PC-9 (cell line): ENCODE data around the gene PAGE4. TPM values are rescaled to one million over a fixed set of nuclear protein-coding genes. Genes with fewer than 3 reads are reported as not detected.

Experiments
- BruUV-seq: library from RNA; stranded (reverse); fragments of 400-500 nt; replicated peaks from 2 replicates; lab custom pipeline; 2021; lab: Mats Ljungman, UMichigan
- CTCF ChIA-PET: fragments of 300-600 bp; sonication (Branson Sonifier 250); formaldehyde crosslinking; loops from one replicate; lab custom pipeline; 2022; ENCODE audit warnings: antibody characterized with exemption; lab: Charles Lee
- POLR2A ChIA-PET: fragments of 300-600 bp; sonication (Branson Sonifier 250); formaldehyde crosslinking; loops from one replicate; lab custom pipeline; 2022; ENCODE audit warnings: antibody characterized with exemption; ENCODE audit not compliant: unreplicated experiment; lab: Charles Lee
- DNase-seq, 2 experiments: peaks; one replicate each; pipeline versions ENCODE4 v3.0.0 to v3.0.0-alpha.2; 2015 to 2022; ENCODE audit warnings: mixed read lengths in 1 of 2
- H2AFZ ChIP-seq: fragments of 200-600 bp; sonication (generic); 2 replicates; pipeline ENCODE4 v1.8.1; 2017; ENCODE audit warnings: antibody characterized with exemption
- H3F3A ChIP-seq: fragments of 200-600 bp; sonication (generic); 2 replicates; pipeline ENCODE4 v1.8.1; 2017; ENCODE audit warnings: antibody characterized with exemption, mild to moderate bottlenecking, low read depth; ENCODE audit not compliant: insufficient read depth
- H3K27ac ChIP-seq: fragments of 200-600 bp; sonication (generic); 2 replicates; pipeline ENCODE4 v1.6.1; 2016; ENCODE audit warnings: mixed run types
- H3K27me3 ChIP-seq: fragments of 200-600 bp; sonication (generic); 2 replicates; pipeline ENCODE4 v1.6.1; 2016; ENCODE audit warnings: low read depth, mixed run types; ENCODE audit not compliant: insufficient read depth
- H3K36me3 ChIP-seq: fragments of 200-600 bp; sonication (generic); 2 replicates; pipeline ENCODE4 v1.6.1; 2016; ENCODE audit warnings: low read depth, mixed run types
- H3K4me1 ChIP-seq: fragments of 200-600 bp; sonication (generic); replicated peaks from 2 replicates; pipeline ENCODE4 v1.6.1; 2016; ENCODE audit warnings: mixed run types; ENCODE audit not compliant: insufficient read depth
- H3K4me2 ChIP-seq: fragments of 200-600 bp; sonication (generic); 2 replicates; pipeline ENCODE4 v1.6.1; 2017; ENCODE audit warnings: mixed run types
- H3K4me3 ChIP-seq: fragments of 200-600 bp; sonication (generic); 2 replicates; pipeline ENCODE4 v1.6.1; 2016; ENCODE audit warnings: mixed run types
- H3K79me2 ChIP-seq: fragments of 200-600 bp; sonication (generic); 2 replicates; pipeline ENCODE4 v1.6.1; 2017; ENCODE audit warnings: low read depth, mixed run types
- H3K9me2 ChIP-seq: fragments of 200-600 bp; sonication (generic); 2 replicates; pipeline ENCODE4 v1.8.1; 2017; ENCODE audit warnings: mild to moderate bottlenecking; ENCODE audit not compliant: insufficient read depth
- H3K9me3 ChIP-seq: fragments of 200-600 bp; sonication (generic); 2 replicates; pipeline ENCODE4 v1.8.1; 2016; ENCODE audit warnings: low read depth; ENCODE audit not compliant: insufficient read depth
- H4K20me1 ChIP-seq: fragments of 200-600 bp; sonication (generic); 2 replicates; pipeline ENCODE4 v1.8.1; 2017; ENCODE audit not compliant: insufficient read depth
- EZH2 ChIP-seq: fragments of 200-600 bp; sonication (generic); IDR thresholded peaks from 2 replicates; pipeline ENCODE4 v1.8.0; 2017; ENCODE audit warnings: antibody characterized with exemption, low read depth
- intact Hi-C: fragments of 100-400 bp; cut with micrococcal nuclease; formaldehyde crosslinking; loops from one replicate; pipeline ENCODE4 v1.10.0; 2022; ENCODE audit not compliant: unreplicated experiment
- total RNA-seq: library from RNA; stranded (reverse); gene quantifications from 2 replicates; pipeline ENCODE4 v1.2.3, GENCODE V29; 2021
- TF ChIP-seq, protein P1 (sequence below): fragments of 200-600 bp; sonication (generic); conservative IDR thresholded peaks from 2 replicates; pipeline ENCODE4 v1.6.1; 2017; ENCODE audit warnings: mixed run types, antibody characterized with exemption, mild to moderate bottlenecking, moderate library complexity

PAGE4 gene
- total RNA-seq, 1 experiment from 2014 or later: not detected

DNA sequence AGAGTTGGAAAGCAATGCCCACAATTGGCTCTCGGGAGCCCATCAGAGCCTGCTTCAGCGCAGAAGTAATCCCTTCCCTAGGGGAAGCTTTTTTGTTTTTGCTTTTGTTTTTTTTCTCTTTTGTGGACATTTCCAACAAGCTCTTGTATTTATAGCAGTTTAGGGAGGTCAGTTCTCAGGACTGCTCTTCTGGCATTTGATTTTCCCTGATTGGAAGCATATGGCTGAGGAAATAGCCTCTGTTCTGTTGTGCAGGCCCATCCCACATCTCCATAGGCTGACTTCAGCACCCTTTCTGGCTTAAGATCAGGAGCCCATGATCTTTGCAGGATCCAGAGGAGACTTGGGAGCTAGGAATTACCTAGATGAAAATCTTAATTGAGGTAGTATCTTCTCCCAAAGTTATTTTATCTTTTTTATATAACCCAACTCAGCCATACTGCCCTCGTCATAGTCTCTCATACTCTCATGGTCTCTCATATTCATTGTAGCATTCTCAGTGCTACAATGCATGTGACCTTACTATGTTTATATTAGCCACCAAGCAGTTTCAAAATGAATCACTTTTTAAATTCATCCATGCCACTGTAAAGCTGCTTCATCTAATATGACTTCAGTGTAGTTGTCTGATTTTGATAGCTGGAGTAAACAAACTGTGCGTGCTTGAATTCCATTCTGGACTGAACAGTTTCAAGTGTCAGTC lies 16.7 kb downstream of the PAGE4 start:
- intact Hi-C loops: no loop called here
- POLR2A ChIA-PET: no interaction called here

DNA sequence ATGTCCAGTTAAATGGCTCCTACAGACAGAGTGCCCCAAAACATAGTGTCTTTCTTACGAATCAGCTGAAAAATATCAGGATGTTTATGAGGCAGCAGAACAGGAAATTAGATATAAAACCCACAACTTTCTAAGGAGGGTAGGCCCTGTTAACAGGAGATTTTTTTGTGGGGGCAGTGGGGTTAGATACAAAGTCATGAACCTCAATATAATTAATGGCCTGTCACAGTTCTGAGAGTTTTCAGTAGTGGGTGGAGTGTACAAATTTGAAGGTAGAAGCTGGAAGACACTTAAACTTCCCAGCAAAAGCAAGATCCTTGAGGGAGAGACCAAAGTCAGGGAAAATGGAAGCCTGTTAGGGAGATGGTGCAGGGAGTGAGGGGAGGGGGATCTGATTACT lies 17.4 kb downstream of the PAGE4 start:
- no peak for DNase-seq
- no peak overlapping the region for H3K4me3 ChIP-seq
- no TSS peak for BruUV-seq
- no peaks in the 10 kb centered on the region for H3K27me3 ChIP-seq
- H2AFZ ChIP-seq: no peak overlapping the region
- no peaks in the 10 kb centered on the region for H3F3A ChIP-seq
- ChIA-PET POLR2A (no interaction called here), CTCF (no interaction called here)
- H3K79me2 ChIP-seq: no peaks in the 10 kb centered on the region
- H3K4me2 ChIP-seq: no peak overlapping the region
- no peaks in the 10 kb centered on the region for H3K9me3 ChIP-seq
- no peaks in the 10 kb centered on the region for H3K4me1 ChIP-seq
- H4K20me1 ChIP-seq: no peaks in the 10 kb centered on the region
- H3K27ac ChIP-seq: no peak overlapping the region
- intact Hi-C loops: no loop called here
- no peaks in the 10 kb centered on the region for H3K36me3 ChIP-seq
- H3K9me2 ChIP-seq: no peaks in the 10 kb centered on the region
- no peak for TF ChIP-seq EZH2
- TF ChIP-seq, protein P1, sequence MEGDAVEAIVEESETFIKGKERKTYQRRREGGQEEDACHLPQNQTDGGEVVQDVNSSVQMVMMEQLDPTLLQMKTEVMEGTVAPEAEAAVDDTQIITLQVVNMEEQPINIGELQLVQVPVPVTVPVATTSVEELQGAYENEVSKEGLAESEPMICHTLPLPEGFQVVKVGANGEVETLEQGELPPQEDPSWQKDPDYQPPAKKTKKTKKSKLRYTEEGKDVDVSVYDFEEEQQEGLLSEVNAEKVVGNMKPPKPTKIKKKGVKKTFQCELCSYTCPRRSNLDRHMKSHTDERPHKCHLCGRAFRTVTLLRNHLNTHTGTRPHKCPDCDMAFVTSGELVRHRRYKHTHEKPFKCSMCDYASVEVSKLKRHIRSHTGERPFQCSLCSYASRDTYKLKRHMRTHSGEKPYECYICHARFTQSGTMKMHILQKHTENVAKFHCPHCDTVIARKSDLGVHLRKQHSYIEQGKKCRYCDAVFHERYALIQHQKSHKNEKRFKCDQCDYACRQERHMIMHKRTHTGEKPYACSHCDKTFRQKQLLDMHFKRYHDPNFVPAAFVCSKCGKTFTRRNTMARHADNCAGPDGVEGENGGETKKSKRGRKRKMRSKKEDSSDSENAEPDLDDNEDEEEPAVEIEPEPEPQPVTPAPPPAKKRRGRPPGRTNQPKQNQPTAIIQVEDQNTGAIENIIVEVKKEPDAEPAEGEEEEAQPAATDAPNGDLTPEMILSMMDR: no peak

More for the DNA sequence above, 16.7 kb downstream of the PAGE4 start:
- H3K9me2 ChIP-seq: no peaks in the 10 kb centered on the region
- CTCF ChIA-PET: no interaction called here
- TF ChIP-seq, protein P1: no peak
- no peak for TF ChIP-seq EZH2
- DNase-seq: no peak
- no peaks in the 10 kb centered on the region for H3K36me3 ChIP-seq
- BruUV-seq: no TSS peak
- H3K27me3 ChIP-seq: no peaks in the 10 kb centered on the region
- no peaks in the 10 kb centered on the region for H3F3A ChIP-seq
- H2AFZ ChIP-seq: no peak overlapping the region
- no peak overlapping the region for H3K4me2 ChIP-seq
- H3K79me2 ChIP-seq: no peaks in the 10 kb centered on the region
- no peaks in the 10 kb centered on the region for H4K20me1 ChIP-seq
- H3K4me3 ChIP-seq: no peak overlapping the region
- no peak overlapping the region for H3K27ac ChIP-seq
- H3K4me1 ChIP-seq: no peaks in the 10 kb centered on the region
- H3K9me3 ChIP-seq: no peaks in the 10 kb centered on the region

DNA sequence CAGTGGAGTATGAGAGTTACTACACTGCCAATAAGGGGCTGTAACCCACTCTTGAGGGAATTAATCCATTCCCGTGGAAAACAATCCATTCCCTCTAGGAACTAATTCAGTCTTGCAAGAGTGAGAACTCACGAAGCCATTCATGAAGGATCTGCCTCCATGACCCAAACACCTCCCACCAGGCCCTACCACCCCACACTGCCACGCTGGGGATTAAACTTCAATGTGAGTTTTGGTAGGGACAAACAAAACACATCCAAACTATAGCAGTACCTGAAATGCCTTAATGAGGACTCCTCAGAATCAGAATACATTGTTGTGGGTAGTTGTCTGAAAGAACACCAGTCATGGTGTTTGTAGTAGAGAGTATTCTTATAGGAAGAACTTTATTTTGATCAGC lies 19.2 kb downstream of the PAGE4 start:
- no TSS peak for BruUV-seq
- no peaks in the 10 kb centered on the region for H3K79me2 ChIP-seq
- no peaks in the 10 kb centered on the region for H3K27me3 ChIP-seq
- H3K4me3 ChIP-seq: no peak overlapping the region
- H3K4me1 ChIP-seq: no peaks in the 10 kb centered on the region
- ChIA-PET POLR2A (no interaction called here), CTCF (no interaction called here)
- intact Hi-C loops: no loop called here
- H3K9me3 ChIP-seq: no peaks in the 10 kb centered on the region
- no peaks in the 10 kb centered on the region for H3F3A ChIP-seq
- TF ChIP-seq EZH2: no peak
- TF ChIP-seq, protein P1: no peak
- H3K27ac ChIP-seq: no peak overlapping the region
- H3K4me2 ChIP-seq: no peak overlapping the region
- DNase-seq: no peak
- H4K20me1 ChIP-seq: no peaks in the 10 kb centered on the region
- H3K36me3 ChIP-seq: no peaks in the 10 kb centered on the region
- H2AFZ ChIP-seq: no peak overlapping the region
- H3K9me2 ChIP-seq: no peaks in the 10 kb centered on the region
